Parathyroid adenoma (tissue), 2 donors: ENCODE data around the gene AUP1.

Experiments
- H2AFZ ChIP-seq: fragments of 300-600 bp; sonication (generic); one replicate; pipeline ENCODE4 v1.7.0; 2017; ENCODE audit warnings: antibody characterized with exemption, mild to moderate bottlenecking
- H3K27ac ChIP-seq: fragments of 300-600 bp; sonication (generic); one replicate; pipeline ENCODE4 v1.7.0; 2017
- H3K27me3 ChIP-seq: fragments of 300-600 bp; sonication (generic); one replicate; pipeline ENCODE4 v1.7.0; 2017; ENCODE audit warnings: low read length; ENCODE audit not compliant: control insufficient read depth, insufficient read depth
- H3K36me3 ChIP-seq: fragments of 300-600 bp; sonication (generic); one replicate; pipeline ENCODE4 v1.7.0; 2017; ENCODE audit warnings: low read length; ENCODE audit not compliant: control insufficient read depth, insufficient read depth
- H3K4me1 ChIP-seq: fragments of 300-600 bp; sonication (generic); one replicate; pipeline ENCODE4 v1.7.0; 2017; ENCODE audit warnings: control low read depth
- H3K4me2 ChIP-seq: fragments of 300-600 bp; sonication (generic); one replicate; pipeline ENCODE4 v1.7.0; 2017; ENCODE audit warnings: low read length
- H3K4me3 ChIP-seq: fragments of 300-600 bp; sonication (generic); one replicate; pipeline ENCODE4 v1.7.0; 2017; ENCODE audit warnings: low read depth, low read length
- H3K79me2 ChIP-seq: fragments of 300-600 bp; sonication (generic); one replicate; pipeline ENCODE4 v1.7.0; 2017; ENCODE audit warnings: control low read depth
- H3K9ac ChIP-seq: fragments of 300-600 bp; sonication (generic); one replicate; pipeline ENCODE4 v1.7.0; 2017; ENCODE audit warnings: mild to moderate bottlenecking
- H3K9me3 ChIP-seq: fragments of 300-600 bp; sonication (generic); one replicate; pipeline ENCODE4 v1.7.0; 2017; ENCODE audit warnings: low read length; ENCODE audit not compliant: control insufficient read depth
- CTCF ChIP-seq: fragments of 300-600 bp; sonication (generic); IDR thresholded peaks from one replicate; pipeline ENCODE4 v1.7.0; 2017; ENCODE audit warnings: antibody characterized with exemption, mild to moderate bottlenecking
- donor health status: primary hyperparathyroidism.

The AUP1 gene

GRCh38 chr2:74481961-74482800 is 47.3 kb downstream of the AUP1 start:
- peak overlapping the region; percentile 97 for H3K4me2 ChIP-seq
- H3K4me1 ChIP-seq: no peaks in the 10 kb centered on the region
- H3K4me3 ChIP-seq: peak overlapping the region; percentile 94
- H3K79me2 ChIP-seq: peaks cover 20% of the 10 kb centered on the region
- H3K36me3 ChIP-seq: no peaks in the 10 kb centered on the region
- no peaks in the 10 kb centered on the region for H3K9me3 ChIP-seq
- H3K9ac ChIP-seq: peak overlapping the region; percentile 1
- H3K27me3 ChIP-seq: no peaks in the 10 kb centered on the region
- no peak for TF ChIP-seq CTCF
- peak overlapping the region; percentile 79 for H2AFZ ChIP-seq
- peak overlapping the region; percentile 83 for H3K27ac ChIP-seq

GRCh38 chr2:74481431-74481830 is 48.1 kb downstream of the AUP1 start:
- Histone ChIP-seq H3K4me3 (peak overlapping the region; percentile 94), H3K9ac (no peak overlapping the region), H3K9me3 (no peaks in the 10 kb centered on the region), H3K4me1 (no peaks in the 10 kb centered on the region), H3K27ac (no peak overlapping the region), H3K36me3 (no peaks in the 10 kb centered on the region), H3K27me3 (no peaks in the 10 kb centered on the region), H2AFZ (no peak overlapping the region), H3K4me2 (peak overlapping the region; percentile 97), H3K79me2 (peaks cover 20% of the 10 kb centered on the region)
- TF ChIP-seq CTCF: no peak
